Common myeloid progenitor, CD34-positive (primary cell): Measurements from ENCODE around the gene SNRNP200.
"Not testable (repeated sequence)": the region's sequence is repeated elsewhere in the genome, so short reads cannot be mapped to it uniquely, and the experiment has no call there.

ENCODE experiments used
- CTCF ChIA-PET: fragments of 350-600 bp; sonication (Branson Sonifier 250); formaldehyde crosslinking; loops from one replicate; lab custom pipeline; 2021; ENCODE audit warnings: antibody characterized with exemption; lab: Charles Lee
- POLR2A ChIA-PET: fragments of 350-600 bp; sonication (Branson Sonifier 250); formaldehyde crosslinking; loops from one replicate; lab custom pipeline; 2021; ENCODE audit warnings: antibody characterized with exemption; lab: Charles Lee
- DNase-seq, 3 donors: peaks; one replicate each; pipeline versions ENCODE4 v3.0.0 to v3.0.0-alpha.2; 2013
- H3K27ac ChIP-seq, 2 experiments: 1 replicate in 1 of 2; 2 replicates in 1 of 2; pipeline ENCODE4 v1.7.0; 2013; ENCODE audit warnings: inconsistent platforms in 2 of 2, low read length in 2 of 2, mild to moderate bottlenecking in 2 of 2, low read depth in 1 of 2, moderate library complexity in 1 of 2; ENCODE audit not compliant: severe bottlenecking in 2 of 2, insufficient read depth in 1 of 2, poor library complexity in 1 of 2
- H3K27me3 ChIP-seq, 5 experiments: replicated peaks in 2 of 5; 1 replicate in 3 of 5; 2 replicates in 2 of 5; pipeline versions ENCODE4 v1.6.1 to v1.7.0; 2013; ENCODE audit warnings: low read length in 4 of 5, mild to moderate bottlenecking in 2 of 5, moderate library complexity in 2 of 5, inconsistent platforms in 1 of 5; ENCODE audit not compliant: insufficient read depth in 5 of 5, control insufficient read depth in 4 of 5
- H3K36me3 ChIP-seq, 4 experiments: 1 replicate in 2 of 4; 2 replicates in 2 of 4; pipeline versions ENCODE4 v1.6.1 to v1.7.0; 2013; ENCODE audit warnings: low read length in 3 of 4, control low read depth in 1 of 4, mild to moderate bottlenecking in 1 of 4; ENCODE audit not compliant: control insufficient read depth in 4 of 4, insufficient read depth in 4 of 4
- H3K4me1 ChIP-seq, 4 experiments: 1 replicate in 3 of 4; 2 replicates in 1 of 4; pipeline versions ENCODE4 v1.6.1 to v1.7.1; 2013; ENCODE audit warnings: low read length in 3 of 4, mild to moderate bottlenecking in 3 of 4, control low read depth in 1 of 4, inconsistent platforms in 1 of 4, moderate library complexity in 1 of 4; ENCODE audit not compliant: control insufficient read depth in 4 of 4, insufficient read depth in 4 of 4; ENCODE audit errors: control extremely low read depth in 1 of 4
- H3K4me3 ChIP-seq, 7 experiments: 1 replicate in 4 of 7; 2 replicates in 3 of 7; pipeline versions ENCODE4 v1.5.1 to v1.7.0; 2013; ENCODE audit warnings: mild to moderate bottlenecking in 7 of 7, low read length in 6 of 7, moderate library complexity in 6 of 7, inconsistent platforms in 2 of 7, low read depth in 2 of 7, control low read depth in 1 of 7; ENCODE audit not compliant: insufficient read depth in 4 of 7, control insufficient read depth in 1 of 7; ENCODE audit errors: extremely low read depth in 1 of 7
- H3K9me3 ChIP-seq, 5 experiments: 1 replicate in 4 of 5; 2 replicates in 1 of 5; pipeline versions ENCODE4 v1.6.1 to v1.7.1; 2013; ENCODE audit warnings: low read length in 4 of 5, mild to moderate bottlenecking in 2 of 5, inconsistent platforms in 1 of 5, low read depth in 1 of 5, moderate library complexity in 1 of 5; ENCODE audit not compliant: control insufficient read depth in 4 of 5, insufficient read depth in 2 of 5; ENCODE audit errors: control extremely low read depth in 1 of 5
- WGBS: methylation state at CpG from one replicate; pipeline ENCODE4 v1.1.5; 2013; ENCODE audit not compliant: insufficient coverage; 5-methylcytosine and 5-hydroxymethylcytosine counted together

Gene SNRNP200

DNA sequence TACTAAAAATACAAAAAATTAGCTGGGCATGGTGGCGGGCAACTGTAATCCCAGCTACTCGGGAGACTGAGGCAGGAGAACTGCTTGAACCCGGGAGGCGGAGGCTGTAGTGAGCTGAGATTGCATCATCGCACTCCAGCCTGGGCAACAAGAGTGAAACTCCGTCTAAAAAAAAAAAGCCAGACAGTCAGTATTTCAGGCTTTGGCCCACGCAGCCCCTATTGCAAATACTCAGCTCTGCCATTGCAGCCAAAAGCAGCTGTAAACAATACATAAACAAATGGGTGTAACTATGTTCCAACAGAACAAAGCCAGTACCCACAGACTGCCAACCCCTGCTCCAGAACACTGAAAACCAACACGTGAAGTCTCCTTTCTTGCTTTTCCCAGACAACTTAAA is 11.1 kb downstream of the SNRNP200 start:
- H3K4me1 ChIP-seq, H3K27ac ChIP-seq, H3K4me3 ChIP-seq, H3K9me3 ChIP-seq, POLR2A ChIA-PET, DNase-seq, H3K27me3 ChIP-seq: not testable (repeated sequence)
- CTCF ChIA-PET = interaction anchor here (0.6 to 1.3 kb wide), 6 partner anchors 13 to 183 kb away, joined by 3 to 6 read pairs (median 4); no protein-coding TSS in a partner anchor
- WGBS = 98% methylated on average over 6 of the region's 8 CpGs
- peaks cover 69 to 98% (median 85%) of the 10 kb centered on the region in 4 experiments for H3K36me3 ChIP-seq

DNA sequence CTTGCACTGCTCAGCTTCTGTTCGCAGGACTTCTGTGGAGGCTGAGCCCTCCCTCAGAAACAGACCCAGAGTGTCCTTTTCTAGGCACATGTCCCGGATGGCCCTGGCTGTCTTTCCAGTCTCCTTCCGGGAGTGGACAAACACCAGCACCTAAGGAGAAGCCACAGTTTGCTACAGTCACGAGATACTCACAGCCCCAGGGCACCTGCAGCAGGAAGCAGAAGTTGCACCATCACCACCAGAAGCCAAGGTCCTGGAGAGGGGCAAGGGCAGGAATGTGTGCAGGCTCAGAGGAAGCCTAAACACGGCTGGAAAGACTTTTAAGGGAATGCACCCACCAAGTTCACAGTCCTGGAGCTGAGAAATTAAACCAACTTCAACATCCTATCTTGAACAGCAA is 13.6 kb downstream of the SNRNP200 start:
- no peak for DNase-seq
- Histone ChIP-seq H3K4me1 (no peaks in the 10 kb centered on the region), H3K9me3 (no peaks in the 10 kb centered on the region), H3K27me3 (no peaks in the 10 kb centered on the region), H3K4me3 (no peak overlapping the region), H3K27ac (no peak overlapping the region), H3K36me3 (peaks cover 65 to 99% (median 85%) of the 10 kb centered on the region in 4 experiments)
- WGBS = 94% methylated on average over 4 of the region's 5 CpGs
- ChIA-PET POLR2A (no interaction called here), CTCF (interaction anchor here (1.3 kb wide), 1 partner anchor 14 kb away, joined by 3 read pairs; the partner anchor contains the start of gene SNRNP200)

DNA sequence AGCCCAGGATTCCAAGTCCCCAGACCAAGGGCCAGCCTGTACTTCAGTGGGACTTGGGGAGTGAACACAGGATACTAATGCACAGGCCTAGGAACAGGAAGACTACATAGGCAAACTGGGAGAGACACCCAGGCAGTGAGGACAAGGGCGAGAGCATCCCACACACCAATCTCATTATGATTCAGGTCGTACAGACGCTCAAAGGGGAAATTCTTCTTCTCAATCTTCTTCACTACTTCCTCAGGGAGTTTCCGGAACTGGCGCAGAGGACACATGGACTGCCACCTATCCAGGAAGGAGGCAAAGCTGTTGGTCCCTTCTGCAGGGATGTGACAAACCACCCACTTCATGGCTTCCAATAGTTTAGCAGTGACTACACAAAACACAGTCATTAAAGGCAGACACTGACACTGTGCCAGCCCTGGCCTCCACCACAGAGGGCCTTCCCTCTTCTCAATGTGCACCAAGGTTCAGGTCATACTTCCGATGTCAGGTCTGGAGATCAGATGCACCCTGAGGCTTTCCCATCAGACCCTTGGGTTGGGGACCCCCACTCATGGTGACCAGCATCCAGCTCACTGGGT is 18.0 kb downstream of the SNRNP200 start:
- H3K9me3 ChIP-seq = no peaks in the 10 kb centered on the region
- no peaks in the 10 kb centered on the region for H3K4me1 ChIP-seq
- no peak overlapping the region for H3K4me3 ChIP-seq
- no peak for DNase-seq
- 90% methylated on average over 5 of the region's 6 CpGs for WGBS
- ChIA-PET POLR2A (no interaction called here), CTCF (interaction anchor here (0.9 to 1.1 kb wide), 2 partner anchors 17 to 295 kb away, joined by 3 read pairs; no protein-coding TSS in a partner anchor)
- no peak overlapping the region for H3K27ac ChIP-seq
- peaks cover 57 to 99% (median 92%) of the 10 kb centered on the region in 4 experiments for H3K36me3 ChIP-seq
- H3K27me3 ChIP-seq = no peaks in the 10 kb centered on the region

DNA sequence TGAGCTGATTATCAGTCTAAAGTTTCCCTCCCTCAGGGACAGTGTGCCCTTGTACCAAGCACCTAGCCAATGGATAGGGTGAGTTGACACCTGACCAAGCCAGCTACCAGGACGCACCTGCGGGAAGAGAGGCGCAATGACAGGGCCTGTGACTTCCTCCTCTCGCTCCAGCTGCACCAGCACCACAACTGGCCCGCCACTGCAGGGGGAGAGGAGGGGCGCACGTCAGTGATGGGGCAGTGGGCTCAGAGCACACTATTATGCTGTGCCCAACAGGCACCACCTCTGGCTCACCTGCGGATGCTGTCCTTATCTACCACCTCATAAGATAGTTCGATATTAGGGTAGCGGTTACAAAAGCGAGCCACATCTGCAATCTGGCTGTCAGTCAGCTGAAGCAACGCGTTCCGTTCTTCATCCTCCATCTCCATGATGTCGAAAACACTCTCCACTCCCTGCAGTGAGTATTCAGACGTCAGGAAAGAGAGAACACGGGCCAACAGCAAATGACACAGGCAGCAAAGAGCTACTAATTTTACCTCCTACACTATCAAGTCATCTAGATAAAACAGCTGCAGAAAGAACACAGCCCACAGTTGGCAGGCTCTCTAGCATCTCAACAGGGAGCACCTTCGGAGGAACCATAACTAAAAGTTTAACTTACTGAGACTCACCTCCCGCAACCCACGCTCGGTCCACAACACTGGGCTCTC is 28.4 kb downstream of the SNRNP200 start:
- H3K27ac ChIP-seq = no peak overlapping the region
- peaks cover 23 to 85% (median 58%) of the 10 kb centered on the region in 4 experiments for H3K36me3 ChIP-seq
- H3K4me3 ChIP-seq = no peak overlapping the region
- H3K27me3 ChIP-seq = no peaks in the 10 kb centered on the region
- 97% methylated on average over 16 of the region's 21 CpGs for WGBS
- ChIA-PET POLR2A (no interaction called here), CTCF (interaction anchor here (1.1 to 1.5 kb wide), 4 partner anchors 10 to 140 kb away, joined by 3 to 5 read pairs (median 3); partner anchors contain the start of gene ASTL)
- H3K9me3 ChIP-seq = no peaks in the 10 kb centered on the region
- DNase-seq = no peak
- H3K4me1 ChIP-seq = no peaks in the 10 kb centered on the region

DNA sequence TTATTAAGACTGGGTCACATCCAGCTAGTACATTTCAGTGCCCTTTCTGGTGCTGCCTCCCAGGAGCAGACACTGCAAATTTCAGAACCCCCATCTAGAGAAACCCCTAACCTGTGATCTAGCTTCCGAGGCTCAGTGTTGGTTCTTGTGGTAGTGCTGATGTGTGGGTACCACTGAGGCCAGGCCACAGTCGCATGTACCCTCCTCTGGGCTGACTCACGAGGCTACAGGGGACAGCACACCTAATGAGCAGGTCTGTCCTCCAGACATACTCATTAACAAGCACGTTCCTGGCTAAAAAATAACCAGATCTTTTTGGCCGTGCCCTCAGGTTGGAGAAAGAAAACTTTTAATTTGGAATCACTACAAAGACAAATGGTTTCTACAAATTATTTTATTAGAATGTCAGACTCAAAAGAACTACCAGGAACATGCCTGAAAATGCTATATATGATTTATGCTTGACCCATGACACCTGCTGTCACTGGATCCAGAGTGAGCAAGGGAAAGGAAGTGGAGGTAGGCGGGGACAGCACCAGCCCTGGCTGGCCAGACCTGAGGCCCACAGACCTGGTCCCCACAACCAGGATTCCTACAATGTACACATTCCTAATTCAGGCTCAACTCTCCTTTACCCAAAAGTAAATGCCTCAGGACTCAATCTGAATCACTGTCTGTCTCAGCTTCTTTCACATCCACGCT is 30.8 kb downstream of the SNRNP200 start:
- Histone ChIP-seq H3K9me3 (no peaks in the 10 kb centered on the region), H3K4me1 (no peaks in the 10 kb centered on the region), H3K27ac (peak overlapping the region in 1 of 2 experiments; percentile 0), H3K27me3 (no peaks in the 10 kb centered on the region), H3K36me3 (peaks cover 23 to 81% (median 56%) of the 10 kb centered on the region in 4 experiments), H3K4me3 (no peak overlapping the region)
- DNase-seq = no peak
- CTCF ChIA-PET = interaction anchor here (0.9 kb wide), 1 partner anchor 15 kb away, joined by 3 read pairs; no protein-coding TSS in a partner anchor
- POLR2A ChIA-PET = no interaction called here
- 100% methylated on average over 2 of the region's 7 CpGs for WGBS

DNA sequence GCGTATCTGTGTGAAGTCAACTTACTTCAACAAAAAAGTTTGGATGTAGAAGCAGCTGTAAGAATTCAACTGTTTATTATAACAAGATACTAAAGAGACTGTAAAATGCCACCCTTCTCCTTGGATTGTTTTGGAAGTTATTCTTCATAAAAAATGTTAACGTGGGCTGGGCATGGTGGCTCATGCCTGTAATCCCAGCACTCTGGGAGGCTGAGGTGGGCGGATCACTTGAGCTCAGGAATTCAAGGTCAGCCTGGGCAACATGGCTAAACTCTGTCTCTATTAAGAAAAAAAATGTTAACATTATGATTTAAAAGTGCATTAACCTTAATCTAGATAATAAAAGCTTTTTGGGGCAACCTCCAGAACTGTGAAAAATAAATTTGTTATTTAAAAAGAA is 31.6 kb downstream of the SNRNP200 start:
- Histone ChIP-seq H3K27me3 (no peaks in the 10 kb centered on the region), H3K4me3 (no peak overlapping the region), H3K4me1 (no peaks in the 10 kb centered on the region), H3K36me3 (peaks cover 22 to 81% (median 53%) of the 10 kb centered on the region in 4 experiments), H3K27ac (no peak overlapping the region), H3K9me3 (no peaks in the 10 kb centered on the region)
- POLR2A ChIA-PET = no interaction called here
- no peak for DNase-seq
- CTCF ChIA-PET = no interaction called here
- 100% methylated on average over 1 of the region's 3 CpGs for WGBS
